Measurements from ENCODE around the gene CBLB.
"Not testable (repeated sequence)": the region's sequence is repeated elsewhere in the genome, so short reads cannot be mapped to it uniquely, and the experiment has no call there.

The CBLB gene

GRCh38 chr3:105765308-105765639, 103.5 kb downstream of the CBLB start:
- H3K4me3 ChIP-seq (replicated peaks; ENCODE audit: low read depth, low read length), result no peak overlapping the region
- DNase-seq (ENCODE audit: extremely low read depth, low read depth), result no peak
- TF ChIP-seq, protein P1, sequence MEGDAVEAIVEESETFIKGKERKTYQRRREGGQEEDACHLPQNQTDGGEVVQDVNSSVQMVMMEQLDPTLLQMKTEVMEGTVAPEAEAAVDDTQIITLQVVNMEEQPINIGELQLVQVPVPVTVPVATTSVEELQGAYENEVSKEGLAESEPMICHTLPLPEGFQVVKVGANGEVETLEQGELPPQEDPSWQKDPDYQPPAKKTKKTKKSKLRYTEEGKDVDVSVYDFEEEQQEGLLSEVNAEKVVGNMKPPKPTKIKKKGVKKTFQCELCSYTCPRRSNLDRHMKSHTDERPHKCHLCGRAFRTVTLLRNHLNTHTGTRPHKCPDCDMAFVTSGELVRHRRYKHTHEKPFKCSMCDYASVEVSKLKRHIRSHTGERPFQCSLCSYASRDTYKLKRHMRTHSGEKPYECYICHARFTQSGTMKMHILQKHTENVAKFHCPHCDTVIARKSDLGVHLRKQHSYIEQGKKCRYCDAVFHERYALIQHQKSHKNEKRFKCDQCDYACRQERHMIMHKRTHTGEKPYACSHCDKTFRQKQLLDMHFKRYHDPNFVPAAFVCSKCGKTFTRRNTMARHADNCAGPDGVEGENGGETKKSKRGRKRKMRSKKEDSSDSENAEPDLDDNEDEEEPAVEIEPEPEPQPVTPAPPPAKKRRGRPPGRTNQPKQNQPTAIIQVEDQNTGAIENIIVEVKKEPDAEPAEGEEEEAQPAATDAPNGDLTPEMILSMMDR (IDR thresholded peaks at IDR 0.05; ENCODE audit: low read depth, low read length, missing control alignments), result no peak

- TF ChIP-seq, protein P1 (IDR thresholded peaks at IDR 0.05; ENCODE audit: low read depth, low read length, missing control alignments), result no peak
- no peak overlapping the region for H3K4me3 ChIP-seq (replicated peaks; ENCODE audit: low read depth, low read length)
- no peak for DNase-seq (ENCODE audit: extremely low read depth, low read depth)
These were observed 104.2 kb downstream of the CBLB start for GRCh38 chr3:105764378-105765307.

GRCh38 chr3:105763659-105764036, 105.2 kb downstream of the CBLB start:
- DNase-seq (ENCODE audit: extremely low read depth, low read depth), result no peak
- H3K4me3 ChIP-seq (replicated peaks; ENCODE audit: low read depth, low read length), result no peak overlapping the region
- TF ChIP-seq, protein P1 (IDR thresholded peaks at IDR 0.05; ENCODE audit: low read depth, low read length, missing control alignments), result no peak

GRCh38 chr3:105762749-105763658, 105.8 kb downstream of the CBLB start:
- no peak overlapping the region for H3K4me3 ChIP-seq (replicated peaks; ENCODE audit: low read depth, low read length)
- DNase-seq (ENCODE audit: extremely low read depth, low read depth), result no peak
- TF ChIP-seq, protein P1 (IDR thresholded peaks at IDR 0.05; ENCODE audit: low read depth, low read length, missing control alignments), result no peak

DNA sequence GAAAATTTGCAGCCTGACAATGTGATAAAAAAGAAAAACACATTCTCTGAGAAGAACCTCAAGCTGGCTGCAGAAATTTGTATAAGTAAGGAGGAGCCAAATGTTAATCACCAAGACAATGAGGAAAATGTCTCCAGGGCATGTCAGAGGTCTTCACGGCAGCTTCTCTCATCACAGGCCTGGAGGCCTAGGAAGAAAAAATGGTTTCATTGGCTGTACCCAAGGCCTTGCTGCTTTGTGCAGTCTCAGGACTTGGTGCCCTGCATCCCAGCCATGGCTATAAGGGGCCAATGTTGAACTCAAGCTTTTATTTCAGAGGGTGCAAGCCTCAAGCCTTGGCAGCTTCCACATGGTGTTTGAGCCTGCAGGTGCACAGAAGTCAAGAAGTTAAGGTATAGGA, 106.6 kb downstream of the CBLB start:
- H3K4me3 ChIP-seq (replicated peaks; ENCODE audit: low read depth, low read length); DNase-seq (ENCODE audit: extremely low read depth, low read depth): not testable (repeated sequence)

DNA sequence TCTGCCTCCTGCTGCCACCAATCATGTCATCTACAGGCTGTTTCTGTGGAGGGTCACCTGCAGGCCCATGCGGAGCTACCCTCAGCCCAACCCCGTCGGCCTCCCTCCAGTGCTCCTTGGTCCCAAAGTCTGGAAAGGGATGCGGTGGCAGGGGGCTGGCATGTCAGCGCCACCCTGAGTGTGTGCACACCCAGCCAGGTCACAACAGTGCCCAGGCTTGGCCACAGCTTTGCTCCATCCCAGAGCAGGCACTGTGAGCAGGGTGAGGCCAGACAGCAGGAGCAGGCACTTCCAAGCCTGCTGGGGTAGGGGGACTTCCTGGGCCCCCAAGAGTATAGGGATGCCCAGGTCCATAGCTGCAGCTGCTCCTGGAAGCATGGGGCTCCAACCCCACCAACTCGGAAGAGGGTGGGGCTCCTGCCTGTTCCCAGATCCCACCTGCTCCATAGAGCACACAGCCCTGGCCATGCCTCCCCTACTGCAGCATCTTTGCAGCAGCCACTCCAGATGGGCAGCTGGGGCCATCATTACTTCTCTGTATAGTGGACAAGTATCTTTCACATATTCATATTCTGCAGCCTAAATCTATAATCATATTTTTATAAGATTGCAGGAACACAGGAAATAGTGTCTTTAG, 109.3 kb downstream of the CBLB start:
- TF ChIP-seq, protein P1 (IDR thresholded peaks at IDR 0.05; ENCODE audit: low read depth, low read length, missing control alignments), result no peak
- no peak overlapping the region for H3K4me3 ChIP-seq (replicated peaks; ENCODE audit: low read depth, low read length)
- DNase-seq (ENCODE audit: extremely low read depth, low read depth), result no peak

- no peak overlapping the region for H3K4me3 ChIP-seq (replicated peaks; ENCODE audit: low read depth, low read length)
- TF ChIP-seq, protein P1 (IDR thresholded peaks at IDR 0.05; ENCODE audit: low read depth, low read length, missing control alignments), result no peak
- DNase-seq (ENCODE audit: extremely low read depth, low read depth), result no peak
These were observed 110.4 kb downstream of the CBLB start for GRCh38 chr3:105758451-105758850.
